ENCODE results near the gene SLC22A2.

DNA sequence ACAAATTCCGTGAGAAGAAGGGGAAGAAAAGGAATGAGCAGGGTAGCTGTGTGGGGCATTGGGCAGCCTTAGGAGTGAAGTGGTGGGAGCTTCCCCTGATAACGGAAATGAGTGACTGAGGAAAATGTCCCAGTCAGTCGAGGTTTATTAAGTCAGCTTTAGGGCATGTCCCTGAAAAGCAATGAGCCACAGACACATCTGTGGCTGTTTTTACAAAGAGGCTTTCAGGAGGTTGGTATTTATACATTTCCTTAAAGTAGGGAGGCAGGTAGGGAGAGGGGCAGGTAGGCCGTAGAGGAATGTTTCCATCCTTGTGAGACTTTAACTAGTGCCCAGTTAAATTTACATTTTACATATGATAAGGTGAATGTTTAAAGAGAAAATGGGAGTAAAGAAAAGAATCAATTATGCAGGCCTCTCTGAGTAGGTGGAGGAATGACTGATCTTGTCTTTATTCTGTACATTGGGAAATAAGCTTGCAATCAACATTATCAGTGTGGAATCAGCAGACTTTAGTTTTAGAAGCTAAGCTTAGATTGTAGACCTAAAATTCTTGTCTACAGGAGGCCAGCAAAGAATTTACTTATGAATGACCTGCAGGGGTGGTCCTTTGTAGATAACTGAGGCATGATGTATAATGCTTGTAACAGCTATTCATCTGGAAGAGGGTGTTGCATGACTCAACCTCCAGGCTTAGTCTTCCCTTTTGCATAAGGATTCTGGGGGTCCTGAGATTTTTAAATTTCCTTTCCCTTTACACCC is 18.5 kb downstream of the SLC22A2 start:
- TF ChIP-seq POLR2A (IDR thresholded peaks at IDR 0.05) = no peak
- TF ChIP-seq, protein P1, sequence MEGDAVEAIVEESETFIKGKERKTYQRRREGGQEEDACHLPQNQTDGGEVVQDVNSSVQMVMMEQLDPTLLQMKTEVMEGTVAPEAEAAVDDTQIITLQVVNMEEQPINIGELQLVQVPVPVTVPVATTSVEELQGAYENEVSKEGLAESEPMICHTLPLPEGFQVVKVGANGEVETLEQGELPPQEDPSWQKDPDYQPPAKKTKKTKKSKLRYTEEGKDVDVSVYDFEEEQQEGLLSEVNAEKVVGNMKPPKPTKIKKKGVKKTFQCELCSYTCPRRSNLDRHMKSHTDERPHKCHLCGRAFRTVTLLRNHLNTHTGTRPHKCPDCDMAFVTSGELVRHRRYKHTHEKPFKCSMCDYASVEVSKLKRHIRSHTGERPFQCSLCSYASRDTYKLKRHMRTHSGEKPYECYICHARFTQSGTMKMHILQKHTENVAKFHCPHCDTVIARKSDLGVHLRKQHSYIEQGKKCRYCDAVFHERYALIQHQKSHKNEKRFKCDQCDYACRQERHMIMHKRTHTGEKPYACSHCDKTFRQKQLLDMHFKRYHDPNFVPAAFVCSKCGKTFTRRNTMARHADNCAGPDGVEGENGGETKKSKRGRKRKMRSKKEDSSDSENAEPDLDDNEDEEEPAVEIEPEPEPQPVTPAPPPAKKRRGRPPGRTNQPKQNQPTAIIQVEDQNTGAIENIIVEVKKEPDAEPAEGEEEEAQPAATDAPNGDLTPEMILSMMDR (IDR thresholded peaks at IDR 0.05) = no peak

All from lower leg skin (tissue), 3 donors.